K562 (cell line): ENCODE results near the gene ZNF48. TPM values are rescaled to one million over a fixed set of nuclear protein-coding genes. Genes with fewer than 3 reads are reported as not detected.
A peak's percentile ranks its signal among the peaks of the same experiment; 100 is the strongest.

Source experiments
- ARNT ChIP-seq, 2 experiments: fragments of 450-650 bp; IDR thresholded peaks; 2 replicates each; pipeline ENCODE4 v1.6.1; 2016; ENCODE audit warnings: mild to moderate bottlenecking in 1 of 2
- CEBPB ChIP-seq: fragments of 450-650 bp; IDR thresholded peaks from 2 replicates; pipeline ENCODE4 v1.6.1; 2016; ENCODE audit warnings: missing genetic modification characterization, missing compliant biosample characterization
- CREBBP ChIP-seq: IDR thresholded peaks from one replicate; pipeline ENCODE4 v1.6.1; 2012; ENCODE audit warnings: low read depth, mild to moderate bottlenecking, control low read depth, inconsistent platforms, low read length
- ELF2 ChIP-seq: fragments of 250-450 bp; sonication (Bioruptor Pico); IDR thresholded peaks from 2 replicates; pipeline ENCODE4 v1.5.0; 2021; ENCODE audit warnings: mild to moderate bottlenecking
- ETS2 ChIP-seq: IDR thresholded peaks from 2 replicates; pipeline ENCODE4 v1.6.1; 2016; ENCODE audit warnings: borderline replicate concordance, missing genetic modification characterization, mild to moderate bottlenecking, moderate library complexity, missing compliant biosample characterization; ENCODE audit not compliant: poor library complexity, severe bottlenecking
- ETV5 ChIP-seq: sonication (generic); formaldehyde crosslinking; IDR thresholded peaks from 2 replicates; pipeline ENCODE4 v1.4.0; 2020; ENCODE audit warnings: low read depth, mild to moderate bottlenecking, missing genetic modification reagents
- FOXJ2 ChIP-seq: fragments of 200-800 bp; sonication (Bioruptor generic); IDR thresholded peaks from 2 replicates; pipeline ENCODE4 v1.6.1; 2016; ENCODE audit warnings: missing genetic modification characterization, missing compliant biosample characterization
- GATAD2B ChIP-seq: fragments of 450-650 bp; IDR thresholded peaks from 2 replicates; pipeline ENCODE4 v1.6.1; 2017; ENCODE audit warnings: mild to moderate bottlenecking, borderline replicate concordance
- HDAC3 ChIP-seq: fragments of 450-650 bp; IDR thresholded peaks from 2 replicates; pipeline ENCODE4 v1.6.1; 2018; ENCODE audit warnings: borderline replicate concordance, mild to moderate bottlenecking, moderate library complexity; ENCODE audit not compliant: partially characterized antibody
- MAFF ChIP-seq: IDR thresholded peaks from 2 replicates; pipeline ENCODE4 v1.6.1; 2012; ENCODE audit warnings: low read length, improper control_type of control experiment
- MYNN ChIP-seq, 2 experiments: sonication (generic); formaldehyde crosslinking in 1 of 2; IDR thresholded peaks; 2 replicates each; pipeline versions ENCODE4 v1.5.0 to v1.6.1; 2016 to 2020; ENCODE audit warnings: antibody characterized with exemption in 1 of 2, missing genetic modification reagents in 1 of 2
- NFIC ChIP-seq: fragments of 450-650 bp; IDR thresholded peaks from 2 replicates; pipeline ENCODE4 v1.6.1; 2017; ENCODE audit warnings: mild to moderate bottlenecking, inconsistent platforms
- PHF20 ChIP-seq: fragments of 450-650 bp; IDR thresholded peaks from 2 replicates; pipeline ENCODE4 v1.6.1; 2018; ENCODE audit not compliant: partially characterized antibody
- SAP30 ChIP-seq: fragments of 200-600 bp; sonication (generic); IDR thresholded peaks from 2 replicates; pipeline ENCODE4 v1.6.1; 2012; ENCODE audit warnings: borderline replicate concordance, low read depth, mild to moderate bottlenecking, moderate library complexity, low read length, control low read depth, inconsistent platforms; ENCODE audit not compliant: insufficient read depth, poor library complexity, severe bottlenecking
- SREBF1 ChIP-seq: fragments of 150-350 bp; IDR thresholded peaks from 2 replicates; pipeline ENCODE4 v1.6.1; 2014; ENCODE audit warnings: antibody characterized with exemption, low read depth, low read length, borderline replicate concordance
- TCF3 ChIP-seq: sonication (generic); formaldehyde crosslinking; IDR thresholded peaks from 2 replicates; pipeline ENCODE4 v1.4.0; 2020; ENCODE audit warnings: mild to moderate bottlenecking, missing genetic modification reagents
- TGIF2 ChIP-seq: sonication (generic); formaldehyde crosslinking; IDR thresholded peaks from 2 replicates; pipeline ENCODE4 v1.8.1; 2022; ENCODE audit warnings: mild to moderate bottlenecking, missing genetic modification reagents, moderate library complexity
- ZBED1 ChIP-seq: IDR thresholded peaks from 2 replicates; pipeline ENCODE4 v1.6.1; 2014
- ZC3H8 ChIP-seq: fragments of 450-650 bp; IDR thresholded peaks from 2 replicates; pipeline ENCODE4 v1.6.1; 2017
- ZNF184 ChIP-seq: sonication (generic); formaldehyde crosslinking; IDR thresholded peaks from 2 replicates; pipeline ENCODE4 v1.5.0; 2020; ENCODE audit warnings: missing genetic modification reagents
- ZNF436 ChIP-seq: fragments of 250-450, 450-650 bp; sonication (Bioruptor Pico); formaldehyde crosslinking; IDR thresholded peaks from 2 replicates; pipeline ENCODE4 v1.7.0; 2020; ENCODE audit warnings: mild to moderate bottlenecking
- ZNF668 ChIP-seq: fragments of 250-450 bp; sonication (Bioruptor Pico); IDR thresholded peaks from 2 replicates; pipeline ENCODE4 v1.8.0; 2022; ENCODE audit warnings: mild to moderate bottlenecking, inconsistent platforms
- polyA plus RNA-seq, 8 experiments: library from polyadenylated mRNA; depleted of rRNA in 4 of 8; stranded (reverse) in 5 of 8; unstranded in 3 of 8; fragments of >200 nt; fragmentation: Nextera tagmentation in 2 of 8; fragmentation: Illumina TruSeq in 1 of 8; extraction: Ambion mirVana in 2 of 8; extraction: Trizol in 1 of 8; gene quantifications; 2 replicates each; pipeline versions ENCODE4 v1.2.1 to v1.2.3, GENCODE V29; 2011 to 2014; ENCODE audit warnings: inconsistent platforms in 1 of 8, missing spikeins in 1 of 8
- total RNA-seq, 7 experiments: library from RNA; depleted of rRNA in 6 of 7; stranded (reverse); fragments of >200 nt in 6 of 7; fragmentation: Illumina TruSeq in 2 of 7; extraction: Trizol in 2 of 7; gene quantifications; 2 replicates each; pipeline versions ENCODE4 v1.2.1 to v1.2.3, GENCODE V29; 2011 to 2021; ENCODE audit warnings: low replicate concordance in 1 of 7
- TF ChIP-seq, protein P1 (sequence below): fragments of 250-450 bp; sonication (Bioruptor Pico); IDR thresholded peaks from 2 replicates; pipeline ENCODE4 v1.8.0; 2022; ENCODE audit warnings: moderate library complexity, mild to moderate bottlenecking, inconsistent platforms
- TF ChIP-seq, protein P2 (sequence below): sonication (generic); formaldehyde crosslinking; IDR thresholded peaks from 2 replicates; pipeline ENCODE4 v1.8.0; 2022; ENCODE audit warnings: mild to moderate bottlenecking, low read depth, missing genetic modification reagents
- TF ChIP-seq, protein P3 (sequence below), 2 experiments: fragments of 200-800 bp in 1 of 2; sonication (Bioruptor generic) in 1 of 2; sonication (generic) in 1 of 2; formaldehyde crosslinking in 1 of 2; IDR thresholded peaks in 1 of 2; conservative IDR thresholded peaks in 1 of 2; 2 replicates each; pipeline versions ENCODE4 v1.5.0 to v1.6.1; 2016 to 2020; ENCODE audit warnings: missing compliant biosample characterization in 1 of 2, missing genetic modification characterization in 1 of 2, missing genetic modification reagents in 1 of 2

ZNF48 gene
- total and polyA plus RNA-seq, 9 of the 15 experiments (the other 6 are each of a cell fraction or from before 2014, with no cell fraction given): 0.38 to 11.6 (median 4.7) TPM

DNA sequence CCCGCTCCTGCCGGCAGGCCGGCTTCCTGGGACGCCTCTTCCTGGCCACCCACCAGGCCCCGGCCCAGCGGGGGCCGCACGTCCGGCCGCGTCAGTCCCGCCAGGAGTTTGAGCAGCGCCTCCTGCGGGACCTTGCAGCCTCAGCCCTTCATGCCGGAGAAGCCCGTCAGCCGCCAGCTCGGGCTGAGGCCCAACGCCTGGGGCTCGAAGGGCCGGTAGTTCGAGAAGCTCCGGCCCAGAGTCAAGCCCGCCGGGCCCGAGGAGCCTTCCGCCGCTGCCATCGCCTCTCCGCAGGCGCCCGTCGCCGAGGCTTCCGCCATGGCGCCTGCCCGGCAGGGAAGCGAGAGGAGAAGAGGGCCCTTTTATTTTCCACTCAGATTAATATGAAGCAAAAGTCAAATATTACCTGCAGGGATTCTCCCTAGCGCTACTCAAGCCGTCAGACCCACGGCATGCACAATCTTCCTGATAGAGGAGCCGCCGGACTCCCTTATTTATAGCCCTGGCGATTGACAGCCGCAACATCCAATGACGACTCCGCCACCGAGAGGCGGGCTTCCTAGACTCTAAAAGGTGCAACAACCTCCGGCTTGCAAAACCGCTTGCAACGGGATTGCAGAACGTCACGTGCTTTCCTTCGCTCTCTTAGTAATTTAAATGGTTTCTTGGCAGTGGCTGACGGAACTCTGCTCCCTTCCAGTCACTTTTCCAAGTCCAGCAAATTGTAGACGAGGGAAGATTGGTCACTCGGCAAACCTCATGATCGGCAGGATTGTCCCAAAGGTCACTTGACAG is 50.4 kb downstream of the ZNF48 start, which contains the start of gene SEPHS2 (continued):
- no peak for TF ChIP-seq ZNF668 (CRISPR knock-in tag)
- no peak for TF ChIP-seq MAFF
- TF ChIP-seq SREBF1: peak; percentile 64; the same call in 1 of the 2 replicates
- peak; percentile 33; the same call in 1 of the 2 replicates for TF ChIP-seq ETV5 (CRISPR knock-in tag)
- TF ChIP-seq GATAD2B: no peak
- peak; percentile 77 for TF ChIP-seq TGIF2 (CRISPR knock-in tag)
- TF ChIP-seq, protein P1, sequence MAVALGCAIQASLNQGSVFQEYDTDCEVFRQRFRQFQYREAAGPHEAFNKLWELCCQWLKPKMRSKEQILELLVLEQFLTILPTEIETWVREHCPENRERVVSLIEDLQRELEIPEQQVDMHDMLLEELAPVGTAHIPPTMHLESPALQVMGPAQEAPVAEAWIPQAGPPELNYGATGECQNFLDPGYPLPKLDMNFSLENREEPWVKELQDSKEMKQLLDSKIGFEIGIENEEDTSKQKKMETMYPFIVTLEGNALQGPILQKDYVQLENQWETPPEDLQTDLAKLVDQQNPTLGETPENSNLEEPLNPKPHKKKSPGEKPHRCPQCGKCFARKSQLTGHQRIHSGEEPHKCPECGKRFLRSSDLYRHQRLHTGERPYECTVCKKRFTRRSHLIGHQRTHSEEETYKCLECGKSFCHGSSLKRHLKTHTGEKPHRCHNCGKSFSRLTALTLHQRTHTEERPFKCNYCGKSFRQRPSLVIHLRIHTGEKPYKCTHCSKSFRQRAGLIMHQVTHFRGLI (CRISPR knock-in tag): no peak
- peak; percentile 43 for TF ChIP-seq PHF20
- TF ChIP-seq ZBED1: no peak
- TF ChIP-seq MYNN (IDR thresholded peaks at IDR 0.05): no peak
- TF ChIP-seq MYNN (CRISPR knock-in tag; IDR thresholded peaks at IDR 0.05): no peak
- no peak for TF ChIP-seq ZC3H8
- no peak for TF ChIP-seq ZNF436
- TF ChIP-seq SAP30: peak; percentile 43
- TF ChIP-seq HDAC3: peak; percentile 20
- no peak for TF ChIP-seq ETS2 (tag)
- peak; percentile 58 to 80; a peak in 2 of 4 replicates for TF ChIP-seq ARNT (IDR thresholded peaks at IDR 0.05)
- TF ChIP-seq, protein P2, sequence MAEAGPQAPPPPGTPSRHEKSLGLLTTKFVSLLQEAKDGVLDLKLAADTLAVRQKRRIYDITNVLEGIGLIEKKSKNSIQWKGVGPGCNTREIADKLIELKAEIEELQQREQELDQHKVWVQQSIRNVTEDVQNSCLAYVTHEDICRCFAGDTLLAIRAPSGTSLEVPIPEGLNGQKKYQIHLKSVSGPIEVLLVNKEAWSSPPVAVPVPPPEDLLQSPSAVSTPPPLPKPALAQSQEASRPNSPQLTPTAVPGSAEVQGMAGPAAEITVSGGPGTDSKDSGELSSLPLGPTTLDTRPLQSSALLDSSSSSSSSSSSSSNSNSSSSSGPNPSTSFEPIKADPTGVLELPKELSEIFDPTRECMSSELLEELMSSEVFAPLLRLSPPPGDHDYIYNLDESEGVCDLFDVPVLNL (CRISPR knock-in tag): no peak
- no peak for TF ChIP-seq ZNF184 (CRISPR knock-in tag)
- no peak for TF ChIP-seq CREBBP
- TF ChIP-seq ELF2 (CRISPR knock-in tag): peak; percentile 43; the same call in 1 of the 2 replicates
- TF ChIP-seq CEBPB: peak; percentile 97
- TF ChIP-seq, protein P3, sequence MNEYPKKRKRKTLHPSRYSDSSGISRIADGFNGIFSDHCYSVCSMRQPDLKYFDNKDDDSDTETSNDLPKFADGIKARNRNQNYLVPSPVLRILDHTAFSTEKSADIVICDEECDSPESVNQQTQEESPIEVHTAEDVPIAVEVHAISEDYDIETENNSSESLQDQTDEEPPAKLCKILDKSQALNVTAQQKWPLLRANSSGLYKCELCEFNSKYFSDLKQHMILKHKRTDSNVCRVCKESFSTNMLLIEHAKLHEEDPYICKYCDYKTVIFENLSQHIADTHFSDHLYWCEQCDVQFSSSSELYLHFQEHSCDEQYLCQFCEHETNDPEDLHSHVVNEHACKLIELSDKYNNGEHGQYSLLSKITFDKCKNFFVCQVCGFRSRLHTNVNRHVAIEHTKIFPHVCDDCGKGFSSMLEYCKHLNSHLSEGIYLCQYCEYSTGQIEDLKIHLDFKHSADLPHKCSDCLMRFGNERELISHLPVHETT (CRISPR knock-in tag; conservative IDR thresholded peaks at IDR 0.05 in 1 of 2, IDR thresholded peaks at IDR 0.05 in 1 of 2): peak in 1 of 2 experiments; percentile 64; a peak in 2 of 4 replicates
- no peak for TF ChIP-seq TCF3 (CRISPR knock-in tag)
- no peak for TF ChIP-seq NFIC
- peak; percentile 78 for TF ChIP-seq FOXJ2 (tag)
